Peyer's patch (tissue), 4 donors: ENCODE data around the gene ZNF3.

ENCODE experiments used
- POLR2A ChIP-seq, 2 donors: fragments of 450-650 bp; IDR thresholded peaks; one replicate each; pipeline ENCODE4 v1.5.1; 2017; ENCODE audit warnings: antibody characterized with exemption in 2 of 2, mild to moderate bottlenecking in 2 of 2, moderate library complexity in 2 of 2
- TF ChIP-seq, protein P1 (sequence below), 6 experiments: fragments of 450-650 bp in 4 of 6; fragments of 200-600 bp in 2 of 6; sonication (generic) in 1 of 6; IDR thresholded peaks; one replicate each; pipeline ENCODE4 v1.5.1; 2017 to 2019; ENCODE audit warnings: antibody characterized with exemption in 6 of 6, mild to moderate bottlenecking in 3 of 6, moderate library complexity in 1 of 6

DNA sequence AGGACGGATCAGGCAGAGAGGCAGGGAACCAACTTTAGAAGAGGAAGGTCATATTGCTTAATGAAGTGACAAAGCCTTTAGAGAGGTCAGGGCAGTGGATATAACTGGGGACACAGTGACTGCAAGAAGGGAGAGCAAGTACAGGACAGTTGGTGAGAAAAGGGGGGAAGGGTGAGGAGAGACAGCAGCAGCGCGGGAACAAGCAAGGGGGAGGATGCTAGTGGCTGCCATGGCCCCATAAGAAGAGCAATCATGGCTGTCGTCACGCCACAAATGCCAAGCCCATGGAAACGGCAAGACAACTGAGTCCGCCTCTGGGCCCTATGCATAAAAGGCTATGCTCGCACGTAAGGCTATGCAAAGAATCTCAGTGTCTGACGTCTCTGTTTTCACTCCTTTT is 9.1 kb downstream of the ZNF3 start:
- TF ChIP-seq, protein P1, sequence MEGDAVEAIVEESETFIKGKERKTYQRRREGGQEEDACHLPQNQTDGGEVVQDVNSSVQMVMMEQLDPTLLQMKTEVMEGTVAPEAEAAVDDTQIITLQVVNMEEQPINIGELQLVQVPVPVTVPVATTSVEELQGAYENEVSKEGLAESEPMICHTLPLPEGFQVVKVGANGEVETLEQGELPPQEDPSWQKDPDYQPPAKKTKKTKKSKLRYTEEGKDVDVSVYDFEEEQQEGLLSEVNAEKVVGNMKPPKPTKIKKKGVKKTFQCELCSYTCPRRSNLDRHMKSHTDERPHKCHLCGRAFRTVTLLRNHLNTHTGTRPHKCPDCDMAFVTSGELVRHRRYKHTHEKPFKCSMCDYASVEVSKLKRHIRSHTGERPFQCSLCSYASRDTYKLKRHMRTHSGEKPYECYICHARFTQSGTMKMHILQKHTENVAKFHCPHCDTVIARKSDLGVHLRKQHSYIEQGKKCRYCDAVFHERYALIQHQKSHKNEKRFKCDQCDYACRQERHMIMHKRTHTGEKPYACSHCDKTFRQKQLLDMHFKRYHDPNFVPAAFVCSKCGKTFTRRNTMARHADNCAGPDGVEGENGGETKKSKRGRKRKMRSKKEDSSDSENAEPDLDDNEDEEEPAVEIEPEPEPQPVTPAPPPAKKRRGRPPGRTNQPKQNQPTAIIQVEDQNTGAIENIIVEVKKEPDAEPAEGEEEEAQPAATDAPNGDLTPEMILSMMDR (IDR thresholded peaks at IDR 0.05): no peak
- TF ChIP-seq POLR2A (IDR thresholded peaks at IDR 0.05): no peak
